Left ventricle myocardium inferior (tissue), 1 donor: ENCODE results near the gene DAB2IP. TPM values are rescaled to one million over a fixed set of nuclear protein-coding genes. Genes with fewer than 3 reads are reported as not detected.
"Not testable (repeated sequence)": the region's sequence is repeated elsewhere in the genome, so short reads cannot be mapped to it uniquely, and the experiment has no call there.

Source experiments
- DNase-seq: peaks from one replicate; pipeline ENCODE4 v3.0.0-alpha.2; 2020
- H3K27ac ChIP-seq: fragments of 200-600 bp; replicated peaks from 2 replicates; pipeline ENCODE4 v1.8.0; 2021
- H3K27me3 ChIP-seq: fragments of 200-600 bp; 2 replicates; pipeline ENCODE4 v1.8.0; 2021; ENCODE audit warnings: low read depth
- H3K36me3 ChIP-seq: fragments of 200-600 bp; 2 replicates; pipeline ENCODE4 v1.8.0; 2021
- H3K4me1 ChIP-seq: fragments of 200-600 bp; 2 replicates; pipeline ENCODE4 v1.8.0; 2021
- H3K4me3 ChIP-seq: fragments of 200-600 bp; 2 replicates; pipeline ENCODE4 v1.8.0; 2021; ENCODE audit warnings: mild to moderate bottlenecking, moderate library complexity
- H3K9me3 ChIP-seq: fragments of 200-600 bp; replicated peaks from 2 replicates; pipeline ENCODE4 v1.8.0; 2021
- intact Hi-C: fragments of 100-400 bp; cut with micrococcal nuclease; formaldehyde crosslinking; loops from one replicate; pipeline ENCODE4 v1.11.0; 2022
- total RNA-seq: library from RNA; stranded (reverse); fragmentation: NEBNext Ultra II Directional; extraction: Animal tissue kit (Norgen Biotek cat#: 25700); gene quantifications from one replicate; pipeline ENCODE4 v1.2.1, GENCODE V29; 2021
- TF ChIP-seq, protein P1 (sequence below): fragments of 200-600 bp; IDR thresholded peaks from 2 replicates; pipeline ENCODE4 v1.8.0; 2021; ENCODE audit warnings: antibody characterized with exemption, mild to moderate bottlenecking, borderline replicate concordance
- donor health status: DM: no; HTN: yes; CAD: no; lungs with severe emphysema.

Gene DAB2IP
- total RNA-seq, 1 donor from 2014 or later, result 50.7 TPM

- Histone ChIP-seq H3K9me3 (no peaks in the 10 kb centered on the region), H3K4me1 (peaks cover 88% of the 10 kb centered on the region), H3K4me3 (no peak overlapping the region), H3K27ac (peak overlapping the region; percentile 77), H3K27me3 (no peaks in the 10 kb centered on the region), H3K36me3 (no peaks in the 10 kb centered on the region)
- TF ChIP-seq, protein P1, sequence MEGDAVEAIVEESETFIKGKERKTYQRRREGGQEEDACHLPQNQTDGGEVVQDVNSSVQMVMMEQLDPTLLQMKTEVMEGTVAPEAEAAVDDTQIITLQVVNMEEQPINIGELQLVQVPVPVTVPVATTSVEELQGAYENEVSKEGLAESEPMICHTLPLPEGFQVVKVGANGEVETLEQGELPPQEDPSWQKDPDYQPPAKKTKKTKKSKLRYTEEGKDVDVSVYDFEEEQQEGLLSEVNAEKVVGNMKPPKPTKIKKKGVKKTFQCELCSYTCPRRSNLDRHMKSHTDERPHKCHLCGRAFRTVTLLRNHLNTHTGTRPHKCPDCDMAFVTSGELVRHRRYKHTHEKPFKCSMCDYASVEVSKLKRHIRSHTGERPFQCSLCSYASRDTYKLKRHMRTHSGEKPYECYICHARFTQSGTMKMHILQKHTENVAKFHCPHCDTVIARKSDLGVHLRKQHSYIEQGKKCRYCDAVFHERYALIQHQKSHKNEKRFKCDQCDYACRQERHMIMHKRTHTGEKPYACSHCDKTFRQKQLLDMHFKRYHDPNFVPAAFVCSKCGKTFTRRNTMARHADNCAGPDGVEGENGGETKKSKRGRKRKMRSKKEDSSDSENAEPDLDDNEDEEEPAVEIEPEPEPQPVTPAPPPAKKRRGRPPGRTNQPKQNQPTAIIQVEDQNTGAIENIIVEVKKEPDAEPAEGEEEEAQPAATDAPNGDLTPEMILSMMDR, result no peak
- no peak for DNase-seq
- intact Hi-C loops, result no loop called here
These were observed 10.2 kb upstream of the DAB2IP start for GRCh38 chr9:121641224-121641611.

GRCh38 chr9:121642758-121643157, 8.7 kb upstream of the DAB2IP start:
- Histone ChIP-seq H3K27me3 (no peaks in the 10 kb centered on the region), H3K9me3 (no peaks in the 10 kb centered on the region), H3K27ac (no peak overlapping the region), H3K36me3 (no peaks in the 10 kb centered on the region), H3K4me1 (peaks cover 86% of the 10 kb centered on the region), H3K4me3 (no peak overlapping the region)
- intact Hi-C loops, result no loop called here
- TF ChIP-seq, protein P1, result no peak
- DNase-seq, result no peak

DNA sequence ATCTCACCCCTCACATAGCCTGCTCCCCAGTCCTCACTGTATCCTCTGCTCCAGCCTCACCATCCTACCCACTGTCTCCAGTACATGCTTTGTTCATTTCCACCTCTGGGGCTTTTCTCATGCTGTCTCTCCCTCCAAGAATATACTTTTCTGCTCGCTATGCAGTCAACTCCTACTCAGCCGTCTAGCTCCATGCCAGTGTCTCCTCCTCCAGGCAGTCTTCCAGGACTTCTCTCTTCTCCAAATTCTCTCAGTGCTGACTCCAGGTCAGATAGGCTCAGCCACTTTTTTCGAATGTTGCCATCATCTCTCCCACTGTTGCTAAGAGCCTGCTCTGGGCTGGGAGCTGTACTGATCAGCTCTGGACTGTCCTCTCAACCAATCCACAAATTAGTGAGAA, 8.0 kb upstream of the DAB2IP start:
- Histone ChIP-seq H3K4me1 (peaks cover 80% of the 10 kb centered on the region), H3K27ac (no peak overlapping the region), H3K36me3 (no peaks in the 10 kb centered on the region), H3K9me3 (no peaks in the 10 kb centered on the region), H3K27me3 (no peaks in the 10 kb centered on the region), H3K4me3 (no peak overlapping the region)
- intact Hi-C loops, result no loop called here
- TF ChIP-seq, protein P1, result no peak
- DNase-seq, result no peak

DNA sequence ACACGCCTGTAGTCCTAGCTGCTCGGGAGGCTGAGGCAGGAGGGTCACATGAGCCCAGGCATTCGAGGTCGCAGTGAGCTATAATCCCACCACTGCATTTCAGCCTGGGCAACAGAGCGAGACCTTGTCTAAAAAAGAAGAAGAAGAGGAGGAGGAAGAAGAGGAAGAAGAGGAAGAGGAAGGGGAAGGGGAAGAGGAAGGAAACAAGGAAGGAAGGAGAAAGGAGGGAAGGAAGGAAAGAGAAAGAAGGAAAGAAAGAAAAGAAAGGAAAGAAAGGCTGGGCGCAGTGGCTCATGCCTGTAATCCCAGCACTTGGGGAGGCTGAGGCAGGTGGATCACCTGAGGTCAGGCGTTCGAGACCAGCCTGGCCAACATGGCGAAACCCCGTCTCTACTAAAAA, 7.4 kb upstream of the DAB2IP start:
- H3K36me3 ChIP-seq, H3K4me3 ChIP-seq, intact Hi-C loops, DNase-seq, H3K27me3 ChIP-seq, H3K27ac ChIP-seq, H3K9me3 ChIP-seq: not testable (repeated sequence)
- H3K4me1 ChIP-seq, result peaks cover 85% of the 10 kb centered on the region

- TF ChIP-seq, protein P1, result no peak
These were observed 6.4 kb upstream of the DAB2IP start for GRCh38 chr9:121645003-121645402.

DNA sequence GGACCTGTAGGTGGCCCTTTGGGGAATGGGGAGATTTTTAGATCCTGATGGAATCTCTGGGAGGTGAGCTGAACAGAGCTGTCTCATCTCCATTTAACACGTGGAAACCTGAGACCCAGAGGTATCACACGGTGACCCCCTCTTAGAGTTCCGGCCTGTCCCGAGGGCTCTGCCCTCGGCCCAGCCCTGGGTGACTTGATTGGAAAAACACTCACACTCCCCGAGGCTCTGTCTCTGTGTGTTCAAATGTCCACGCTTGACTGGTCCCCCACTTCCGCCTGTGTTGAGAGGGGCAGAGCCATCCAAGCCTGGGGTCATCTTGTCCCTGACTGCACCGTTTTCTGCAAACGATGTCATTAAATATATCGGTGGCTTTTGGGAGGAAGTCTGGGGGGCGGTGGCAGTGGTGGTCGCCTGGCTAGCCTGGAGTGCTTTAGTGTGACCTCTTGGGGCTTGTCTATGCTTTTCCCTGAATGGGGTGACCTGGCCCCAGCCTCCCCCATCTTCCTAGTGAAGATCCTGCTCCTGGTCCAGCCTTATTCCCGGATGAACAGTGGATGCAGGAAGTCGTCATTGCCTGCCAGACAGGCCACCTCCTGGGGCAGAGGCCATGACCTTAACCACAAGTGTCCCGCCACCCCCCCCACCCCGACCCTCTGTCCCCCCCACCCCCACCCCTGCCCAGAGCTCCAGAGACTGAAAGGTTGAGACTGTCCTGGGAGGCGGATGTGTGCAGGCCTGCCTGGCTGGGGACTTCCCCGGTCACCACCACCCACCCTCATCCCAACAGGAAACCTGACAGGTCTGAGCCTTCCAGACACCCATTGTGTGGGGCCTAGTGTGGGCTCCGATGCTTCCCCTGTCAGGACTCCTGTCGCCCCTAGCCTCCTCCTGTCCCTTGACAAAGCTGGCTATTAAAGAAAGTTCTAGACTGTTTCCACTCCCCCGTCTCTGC, 5.3 kb upstream of the DAB2IP start:
- Histone ChIP-seq H3K27ac (peak overlapping the region; percentile 68), H3K36me3 (no peaks in the 10 kb centered on the region), H3K4me1 (peaks cover 87% of the 10 kb centered on the region), H3K4me3 (no peak overlapping the region), H3K9me3 (no peaks in the 10 kb centered on the region), H3K27me3 (no peaks in the 10 kb centered on the region)
- peak; percentile 38 for DNase-seq
- TF ChIP-seq, protein P1, result no peak
- intact Hi-C loops, result no loop called here

More at GRCh38 chr9:121645003-121645402, 6.4 kb upstream of the DAB2IP start:
- Histone ChIP-seq H3K27me3 (no peaks in the 10 kb centered on the region), H3K4me3 (no peak overlapping the region), H3K9me3 (no peaks in the 10 kb centered on the region), H3K27ac (peak overlapping the region; percentile 68), H3K4me1 (peaks cover 87% of the 10 kb centered on the region), H3K36me3 (no peaks in the 10 kb centered on the region)
- intact Hi-C loops, result no loop called here
- DNase-seq, result no peak
